ENCODE measurements around the gene CRYBA2. TPM values are rescaled to one million over a fixed set of nuclear protein-coding genes. Genes with fewer than 3 reads are reported as not detected.

Gene CRYBA2
- total RNA-seq, 1 experiment from 2014 or later = 13.5 TPM

DNA sequence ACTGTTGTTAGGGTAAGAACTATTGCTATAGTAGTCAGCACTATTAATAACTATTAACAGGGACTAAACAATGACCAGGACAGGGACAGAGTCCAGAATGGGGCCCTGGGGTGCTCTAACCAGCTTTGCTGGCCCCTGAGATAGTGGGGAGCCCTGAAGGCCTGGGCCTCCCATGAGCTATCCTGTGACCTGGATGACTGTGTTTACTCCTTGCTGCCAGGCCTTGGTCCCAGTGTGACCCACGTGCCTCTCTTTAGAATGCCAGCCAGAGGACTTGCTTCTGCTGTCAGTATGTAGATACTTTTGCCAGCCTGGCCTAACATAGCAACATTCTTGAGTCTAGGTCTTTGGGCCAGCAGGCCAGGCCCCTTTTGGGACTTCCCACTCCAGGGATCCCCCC, 22.3 kb downstream of the CRYBA2 start:
- Histone ChIP-seq H2AFZ (ENCODE audit: low read length) (no peak overlapping the region), H3K9me3 (ENCODE audit: low read length) (no peaks in the 10 kb centered on the region), H3K4me1 (ENCODE audit: insufficient read depth, low read length) (no peaks in the 10 kb centered on the region), H3K36me3 (ENCODE audit: low read depth, low read length) (no peaks in the 10 kb centered on the region), H3K9me2 (replicated peaks; ENCODE audit: low read length) (no peaks in the 10 kb centered on the region), H3K9ac (ENCODE audit: low read length) (no peak overlapping the region), H3K27ac (ENCODE audit: low read length) (no peak overlapping the region), H3K4me3 (ENCODE audit: low read length) (no peak overlapping the region), H3K4me2 (ENCODE audit: low read length) (no peak overlapping the region), H4K20me1 (ENCODE audit: low read length) (no peaks in the 10 kb centered on the region), H3K79me2 (ENCODE audit: low read length) (no peaks in the 10 kb centered on the region), H3F3A (ENCODE audit: low read length, unreplicated experiment) (no peaks in the 10 kb centered on the region), H3K27me3 (ENCODE audit: low read length) (peaks cover 16% of the 10 kb centered on the region)
- CTCF ChIA-PET = no interaction called here
- DNase-seq (no peak), ATAC-seq (no peak)
- TF ChIP-seq, protein P1, sequence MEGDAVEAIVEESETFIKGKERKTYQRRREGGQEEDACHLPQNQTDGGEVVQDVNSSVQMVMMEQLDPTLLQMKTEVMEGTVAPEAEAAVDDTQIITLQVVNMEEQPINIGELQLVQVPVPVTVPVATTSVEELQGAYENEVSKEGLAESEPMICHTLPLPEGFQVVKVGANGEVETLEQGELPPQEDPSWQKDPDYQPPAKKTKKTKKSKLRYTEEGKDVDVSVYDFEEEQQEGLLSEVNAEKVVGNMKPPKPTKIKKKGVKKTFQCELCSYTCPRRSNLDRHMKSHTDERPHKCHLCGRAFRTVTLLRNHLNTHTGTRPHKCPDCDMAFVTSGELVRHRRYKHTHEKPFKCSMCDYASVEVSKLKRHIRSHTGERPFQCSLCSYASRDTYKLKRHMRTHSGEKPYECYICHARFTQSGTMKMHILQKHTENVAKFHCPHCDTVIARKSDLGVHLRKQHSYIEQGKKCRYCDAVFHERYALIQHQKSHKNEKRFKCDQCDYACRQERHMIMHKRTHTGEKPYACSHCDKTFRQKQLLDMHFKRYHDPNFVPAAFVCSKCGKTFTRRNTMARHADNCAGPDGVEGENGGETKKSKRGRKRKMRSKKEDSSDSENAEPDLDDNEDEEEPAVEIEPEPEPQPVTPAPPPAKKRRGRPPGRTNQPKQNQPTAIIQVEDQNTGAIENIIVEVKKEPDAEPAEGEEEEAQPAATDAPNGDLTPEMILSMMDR (conservative IDR thresholded peaks at IDR 0.05; ENCODE audit: low read depth, low read length) = no peak
- TF ChIP-seq EZH2phosphoT487 (IDR thresholded peaks at IDR 0.05; ENCODE audit: borderline replicate concordance, low read length) = no peak
- TF ChIP-seq EZH2 (IDR thresholded peaks at IDR 0.05; ENCODE audit: low read length, unreplicated experiment) = no peak
- BruUV-seq (replicated peaks) = no TSS peak
- intact Hi-C loops (cut with micrococcal nuclease) = no loop called here
- POLR2A ChIA-PET (ENCODE audit: unreplicated experiment) = no interaction called here

DNA sequence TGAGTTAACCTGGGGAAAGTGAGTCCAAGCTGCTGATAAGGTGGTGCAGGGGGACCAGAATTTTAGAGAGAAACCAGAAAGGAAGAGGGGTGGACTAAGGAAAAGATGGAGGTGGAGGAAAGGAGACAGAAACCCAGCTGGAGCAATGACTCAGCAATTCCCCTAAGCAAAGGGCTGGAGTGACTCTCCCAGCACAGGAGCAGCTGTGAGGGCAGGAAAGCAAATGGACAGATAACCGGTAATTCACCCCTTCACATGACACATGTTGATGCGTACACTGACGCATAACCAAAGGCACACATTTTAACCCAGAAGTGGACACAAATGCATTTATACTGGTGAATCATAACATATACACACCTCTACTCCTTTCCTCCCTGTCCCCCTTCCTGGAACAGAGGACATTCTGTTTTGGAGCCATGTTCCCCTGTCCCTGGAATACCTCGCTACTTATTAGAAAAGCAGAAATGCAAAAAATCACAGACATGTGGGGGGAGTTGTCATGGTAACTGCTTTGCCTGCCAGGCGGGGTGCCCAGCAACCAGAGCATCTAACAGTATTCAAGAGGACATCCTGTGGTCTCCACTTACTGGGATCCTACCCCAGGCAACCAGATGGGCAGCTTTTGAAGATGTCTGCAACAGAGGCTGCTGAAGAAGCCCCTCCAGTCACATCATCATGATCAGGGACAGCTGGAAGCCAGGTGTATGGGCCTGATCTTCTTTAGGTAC, 29.0 kb downstream of the CRYBA2 start:
- peak; percentile 39 for ATAC-seq
- peaks cover 22% of the 10 kb centered on the region for H3K27me3 ChIP-seq (ENCODE audit: low read length)
- CTCF ChIA-PET = no interaction called here
- peak overlapping the region; percentile 67 for H3K4me2 ChIP-seq (ENCODE audit: low read length)
- no peaks in the 10 kb centered on the region for H3K9me3 ChIP-seq (ENCODE audit: low read length)
- POLR2A ChIA-PET (ENCODE audit: unreplicated experiment) = interaction anchor here (0.5 kb wide), 1 partner anchor 84 kb away, joined by 5 read pairs; the partner anchor contains the start of gene WNT10A
- TF ChIP-seq EZH2phosphoT487 (IDR thresholded peaks at IDR 0.05; ENCODE audit: borderline replicate concordance, low read length) = no peak
- H3K36me3 ChIP-seq (ENCODE audit: low read depth, low read length) = no peaks in the 10 kb centered on the region
- no peaks in the 10 kb centered on the region for H3K79me2 ChIP-seq (ENCODE audit: low read length)
- H3K9me2 ChIP-seq (replicated peaks; ENCODE audit: low read length) = no peaks in the 10 kb centered on the region
- BruUV-seq (replicated peaks) = no TSS peak
- intact Hi-C loops (cut with micrococcal nuclease) = no loop called here
- H2AFZ ChIP-seq (ENCODE audit: low read length) = peak overlapping the region; percentile 43; the same call in 1 of the 2 replicates
- peak; percentile 88 for DNase-seq
- no peaks in the 10 kb centered on the region for H4K20me1 ChIP-seq (ENCODE audit: low read length)
- no peaks in the 10 kb centered on the region for H3F3A ChIP-seq (ENCODE audit: low read length, unreplicated experiment)
- H3K27ac ChIP-seq (ENCODE audit: low read length) = peak overlapping the region; percentile 93
- peak overlapping the region; percentile 61 for H3K9ac ChIP-seq (ENCODE audit: low read length)
- H3K4me3 ChIP-seq (ENCODE audit: low read length) = no peak overlapping the region; the same call in 1 of the 2 replicates
- H3K4me1 ChIP-seq (ENCODE audit: insufficient read depth, low read length) = peaks cover 32% of the 10 kb centered on the region

DNA sequence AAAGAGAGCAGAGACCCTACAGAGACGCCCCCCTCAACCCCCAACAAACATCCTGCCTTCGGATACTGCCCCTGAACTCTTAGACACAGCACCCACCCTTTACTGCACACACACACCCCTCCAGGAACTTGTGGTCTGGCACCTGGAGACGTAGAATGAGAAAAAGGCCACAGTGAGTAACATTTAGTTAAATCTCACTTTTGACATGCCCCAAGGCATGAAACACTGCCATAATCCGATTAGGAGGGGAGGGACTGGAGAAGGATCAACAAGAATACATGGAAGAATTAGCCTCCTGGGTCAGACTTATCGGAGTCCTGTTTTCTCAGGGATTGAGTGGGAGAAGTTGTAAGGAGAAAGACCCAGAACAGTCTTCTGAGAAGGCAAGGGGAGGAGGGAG, 29.6 kb downstream of the CRYBA2 start:
- H3K27ac ChIP-seq (ENCODE audit: low read length) = peak overlapping the region; percentile 93
- no peak overlapping the region for H2AFZ ChIP-seq (ENCODE audit: low read length)
- CTCF ChIA-PET = no interaction called here
- ATAC-seq = no peak
- TF ChIP-seq EZH2phosphoT487 (IDR thresholded peaks at IDR 0.05; ENCODE audit: borderline replicate concordance, low read length) (no peak), EZH2 (IDR thresholded peaks at IDR 0.05; ENCODE audit: low read length, unreplicated experiment) (no peak)
- TF ChIP-seq, protein P1 (conservative IDR thresholded peaks at IDR 0.05; ENCODE audit: low read depth, low read length) = no peak
- no peaks in the 10 kb centered on the region for H3K79me2 ChIP-seq (ENCODE audit: low read length)
- peak; percentile 37 for DNase-seq
- no peaks in the 10 kb centered on the region for H3K9me2 ChIP-seq (replicated peaks; ENCODE audit: low read length)
- peaks cover 22% of the 10 kb centered on the region for H3K27me3 ChIP-seq (ENCODE audit: low read length)
- intact Hi-C loops (cut with micrococcal nuclease) = no loop called here
- H3F3A ChIP-seq (ENCODE audit: low read length, unreplicated experiment) = no peaks in the 10 kb centered on the region
- peaks cover 35% of the 10 kb centered on the region for H3K4me1 ChIP-seq (ENCODE audit: insufficient read depth, low read length)
- H3K4me3 ChIP-seq (ENCODE audit: low read length) = no peak overlapping the region; the same call in 1 of the 2 replicates
- H4K20me1 ChIP-seq (ENCODE audit: low read length) = no peaks in the 10 kb centered on the region
- H3K9me3 ChIP-seq (ENCODE audit: low read length) = no peaks in the 10 kb centered on the region
- peak overlapping the region; percentile 61 for H3K9ac ChIP-seq (ENCODE audit: low read length)
- POLR2A ChIA-PET (ENCODE audit: unreplicated experiment) = no interaction called here
- peak overlapping the region; percentile 67 for H3K4me2 ChIP-seq (ENCODE audit: low read length)
- BruUV-seq (replicated peaks) = no TSS peak
- H3K36me3 ChIP-seq (ENCODE audit: low read depth, low read length) = no peaks in the 10 kb centered on the region

Data from PC-3 (cell line).